ENCODE measurements around the gene ICAM2. TPM values are rescaled to one million over a fixed set of nuclear protein-coding genes. Genes with fewer than 3 reads are reported as not detected.

The ICAM2 gene
- total and polyA plus RNA-seq, 4 donors = 58.7 to 77.7 (median 62.2) TPM

GRCh38 chr17:64063766-64064224, 43.4 kb upstream of the ICAM2 start:
- ATAC-seq (ENCODE audit: insufficient read depth, low FRiP score) = peak; percentile 68
- no peak overlapping the region for H3K4me3 ChIP-seq
- peak overlapping the region in 1 of 2 donors; percentile 26 for H3K27ac ChIP-seq (ENCODE audit: low read depth in 1 of 2, low read length in 1 of 2)
- peak; percentile 38 for TF ChIP-seq CTCF (IDR thresholded peaks at IDR 0.05; ENCODE audit: control extremely low read depth, extremely low read depth)
- peaks cover 0 to 3% (median 2%) of the 10 kb centered on the region in 4 donors for H3K9me3 ChIP-seq (ENCODE audit: control insufficient read depth in 4 of 4, insufficient read depth in 3 of 4, low read length in 3 of 4)
- H3K36me3 ChIP-seq (ENCODE audit: control insufficient read depth in 4 of 4, insufficient read depth in 4 of 4, low read length in 4 of 4) = peaks cover 8 to 45% (median 16%) of the 10 kb centered on the region in 4 donors
- peaks cover 0 to 3% (median 0%) of the 10 kb centered on the region in 5 donors for H3K4me1 ChIP-seq (ENCODE audit: control insufficient read depth in 5 of 5, insufficient read depth in 5 of 5, low read length in 5 of 5)
- WGBS, 2 donors = 37 to 46% methylated on average over 16 of the region's 16 CpGs
- no peaks in the 10 kb centered on the region for H3K27me3 ChIP-seq (ENCODE audit: control insufficient read depth in 3 of 3, insufficient read depth in 3 of 3, low read length in 2 of 3)
- H3K9ac ChIP-seq (ENCODE audit: insufficient read depth in 1 of 2, low read length in 2 of 2) = no peak overlapping the region
- peak; percentile 64 to 79 (median 76) for DNase-seq

- Histone ChIP-seq H3K27ac (ENCODE audit: low read depth in 1 of 2, low read length in 1 of 2) (no peak overlapping the region), H3K36me3 (ENCODE audit: control insufficient read depth in 4 of 4, insufficient read depth in 4 of 4, low read length in 4 of 4) (peaks cover 1 to 42% (median 12%) of the 10 kb centered on the region in 4 donors), H3K9ac (ENCODE audit: insufficient read depth in 1 of 2, low read length in 2 of 2) (no peak overlapping the region), H3K4me1 (ENCODE audit: control insufficient read depth in 5 of 5, insufficient read depth in 5 of 5, low read length in 5 of 5) (peaks cover 0 to 3% (median 0%) of the 10 kb centered on the region in 5 donors), H3K9me3 (ENCODE audit: control insufficient read depth in 4 of 4, insufficient read depth in 3 of 4, low read length in 3 of 4) (peaks cover 0 to 2% (median 0%) of the 10 kb centered on the region in 4 donors), H3K27me3 (ENCODE audit: control insufficient read depth in 3 of 3, insufficient read depth in 3 of 3, low read length in 2 of 3) (no peaks in the 10 kb centered on the region), H3K4me3 (no peak overlapping the region)
- no peak for ATAC-seq (ENCODE audit: insufficient read depth, low FRiP score)
- WGBS, 2 donors = 75% methylated on average over 5 of the region's 5 CpGs
- no peak for DNase-seq
- no peak for TF ChIP-seq CTCF (IDR thresholded peaks at IDR 0.05; ENCODE audit: control extremely low read depth, extremely low read depth)
Observed at GRCh38 chr17:64063088-64063487, 42.7 kb upstream of the ICAM2 start.

GRCh38 chr17:64061178-64061898, 40.9 kb upstream of the ICAM2 start:
- peaks cover 0 to 2% (median 0%) of the 10 kb centered on the region in 4 donors for H3K9me3 ChIP-seq (ENCODE audit: control insufficient read depth in 4 of 4, insufficient read depth in 3 of 4, low read length in 3 of 4)
- ATAC-seq (ENCODE audit: insufficient read depth, low FRiP score) (no peak), DNase-seq (no peak)
- WGBS, 2 donors = 86 to 87% methylated on average over 5 of the region's 5 CpGs
- H3K36me3 ChIP-seq (ENCODE audit: control insufficient read depth in 4 of 4, insufficient read depth in 4 of 4, low read length in 4 of 4) = peaks cover 0 to 42% (median 10%) of the 10 kb centered on the region in 4 donors
- H3K4me3 ChIP-seq = no peak overlapping the region
- H3K9ac ChIP-seq (ENCODE audit: insufficient read depth in 1 of 2, low read length in 2 of 2) = no peak overlapping the region
- no peak for TF ChIP-seq CTCF (IDR thresholded peaks at IDR 0.05; ENCODE audit: control extremely low read depth, extremely low read depth)
- no peaks in the 10 kb centered on the region for H3K27me3 ChIP-seq (ENCODE audit: control insufficient read depth in 3 of 3, insufficient read depth in 3 of 3, low read length in 2 of 3)
- peaks cover 0 to 3% (median 0%) of the 10 kb centered on the region in 5 donors for H3K4me1 ChIP-seq (ENCODE audit: control insufficient read depth in 5 of 5, insufficient read depth in 5 of 5, low read length in 5 of 5)
- H3K27ac ChIP-seq (ENCODE audit: low read depth in 1 of 2, low read length in 1 of 2) = no peak overlapping the region

Data from lung (tissue), 12 donors.